GM18505 (cell line): Measurements from ENCODE around the gene WNK1.
"Not testable (repeated sequence)": the region's sequence is repeated elsewhere in the genome, so short reads cannot be mapped to it uniquely, and the experiment has no call there.

Experiments
- ATAC-seq: cut with Tn5 transposase; IDR thresholded peaks from one replicate; pipeline ENCODE4 v1.9.1; 2021; ENCODE audit not compliant: unreplicated experiment
- POLR2A ChIP-seq: IDR thresholded peaks from 4 replicates; pipeline ENCODE4 v1.6.1; 2011; ENCODE audit warnings: borderline replicate concordance; ENCODE audit not compliant: insufficient read depth, insufficient read length; ENCODE audit errors: extremely low read depth

The WNK1 gene

DNA sequence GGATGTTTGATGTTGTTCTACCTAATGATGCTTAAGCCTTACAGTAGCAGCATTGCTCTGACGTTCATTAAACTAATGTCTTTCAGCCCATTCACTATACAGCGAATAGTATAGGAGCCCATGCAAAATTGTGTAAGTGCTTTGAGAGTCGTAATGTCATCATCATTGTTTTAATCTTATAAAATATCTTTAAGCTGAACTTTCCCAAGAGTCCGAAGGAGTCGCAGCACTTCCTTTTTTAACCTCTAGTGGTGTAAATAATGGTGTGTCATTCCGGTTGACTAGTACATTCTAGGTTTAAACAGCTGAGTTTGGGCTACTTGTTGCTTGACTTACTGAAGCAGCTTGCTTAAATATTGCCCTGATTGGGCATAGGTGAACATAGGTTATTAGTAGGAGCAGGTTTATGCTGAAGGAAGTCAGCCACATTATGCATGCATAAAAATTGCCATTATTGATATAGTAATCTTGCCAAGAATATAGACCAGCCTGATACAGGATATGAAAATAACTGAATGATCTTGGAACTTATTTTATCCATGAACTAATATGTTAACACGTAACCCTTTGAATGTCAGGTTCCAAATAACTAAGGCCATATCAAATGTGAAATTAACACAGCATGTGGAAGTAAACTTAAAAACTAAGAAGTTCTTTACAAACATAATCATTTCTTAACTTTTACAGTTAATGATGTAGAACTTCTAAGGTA, 2.6 kb downstream of the WNK1 start:
- ATAC-seq, result no peak
- TF ChIP-seq POLR2A, result no peak

DNA sequence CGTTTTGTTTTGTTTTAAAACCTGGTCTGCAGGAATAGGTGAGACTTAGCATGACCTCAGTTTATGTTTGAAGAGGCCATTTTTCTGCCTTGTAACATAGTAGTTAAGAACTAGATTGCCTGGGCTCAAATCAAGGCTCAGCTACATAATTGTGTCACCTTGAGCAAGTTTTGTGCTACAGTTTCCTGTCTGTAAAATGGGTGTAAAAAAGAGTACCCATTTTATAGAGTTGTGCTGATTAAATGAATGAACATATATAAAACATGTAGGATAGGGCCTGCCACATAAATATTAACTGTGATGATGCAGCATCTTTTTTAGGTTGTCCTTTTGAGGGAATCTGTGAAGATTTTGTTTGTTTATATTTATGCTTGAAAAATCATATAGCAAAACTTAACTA, 7.2 kb downstream of the WNK1 start:
- no peak for TF ChIP-seq POLR2A
- ATAC-seq, result no peak

DNA sequence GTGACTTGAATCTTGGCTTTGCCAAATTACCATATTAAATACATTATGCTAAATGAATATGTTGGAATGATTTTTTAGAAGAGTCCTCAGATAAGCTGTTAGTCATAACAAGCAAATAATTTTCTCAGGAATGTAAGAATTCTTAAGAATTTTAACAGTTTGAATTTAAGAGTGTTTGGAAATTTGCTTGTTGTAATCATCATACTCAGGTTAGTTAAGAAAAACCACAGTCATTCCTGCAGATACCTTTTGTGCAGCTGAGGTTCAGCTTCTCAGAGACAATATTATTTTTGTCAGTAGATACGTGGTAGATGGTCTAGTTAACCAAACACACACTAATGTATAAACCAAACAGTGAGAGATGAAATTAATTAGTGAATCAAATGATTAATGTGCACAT, 8.9 kb downstream of the WNK1 start:
- ATAC-seq, result no peak
- TF ChIP-seq POLR2A, result no peak

DNA sequence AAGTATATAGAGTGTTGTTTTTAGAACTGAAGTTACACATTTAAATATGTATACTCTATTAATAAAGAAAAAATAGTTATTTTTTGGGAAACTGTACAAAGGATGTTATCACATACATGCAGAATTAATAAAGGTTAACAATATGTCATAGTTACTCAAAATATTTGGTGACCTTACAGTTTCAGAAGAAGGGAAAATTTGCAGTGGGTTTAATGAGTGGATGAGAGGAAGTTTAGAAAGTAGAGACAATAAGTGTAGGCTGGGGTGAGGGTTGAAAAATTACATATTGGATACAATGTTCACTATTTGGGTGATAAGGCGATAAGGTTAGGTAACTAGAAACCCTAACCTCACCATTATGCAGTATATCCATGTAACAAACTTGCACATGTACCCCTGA, 13.5 kb downstream of the WNK1 start:
- TF ChIP-seq POLR2A, result no peak
- no peak for ATAC-seq

DNA sequence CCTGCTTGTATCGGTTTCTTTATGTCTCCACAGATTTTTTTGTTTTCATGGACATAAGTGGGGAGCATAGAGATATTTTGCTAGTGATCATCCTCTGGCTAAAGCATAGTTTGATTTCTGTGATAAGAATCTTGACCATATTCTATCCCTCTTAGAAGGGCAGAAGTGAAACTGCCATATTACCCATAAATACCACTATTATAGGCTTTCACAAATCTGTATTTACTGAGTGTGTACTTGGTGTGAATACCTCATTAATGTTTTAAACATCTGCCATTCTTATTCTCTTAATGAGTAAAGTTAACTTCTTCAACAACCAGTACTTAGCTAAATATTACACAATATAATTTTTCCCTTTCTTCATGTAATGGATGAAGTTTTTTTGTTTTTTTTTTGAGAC, 16.1 kb downstream of the WNK1 start:
- no peak for TF ChIP-seq POLR2A
- no peak for ATAC-seq

DNA sequence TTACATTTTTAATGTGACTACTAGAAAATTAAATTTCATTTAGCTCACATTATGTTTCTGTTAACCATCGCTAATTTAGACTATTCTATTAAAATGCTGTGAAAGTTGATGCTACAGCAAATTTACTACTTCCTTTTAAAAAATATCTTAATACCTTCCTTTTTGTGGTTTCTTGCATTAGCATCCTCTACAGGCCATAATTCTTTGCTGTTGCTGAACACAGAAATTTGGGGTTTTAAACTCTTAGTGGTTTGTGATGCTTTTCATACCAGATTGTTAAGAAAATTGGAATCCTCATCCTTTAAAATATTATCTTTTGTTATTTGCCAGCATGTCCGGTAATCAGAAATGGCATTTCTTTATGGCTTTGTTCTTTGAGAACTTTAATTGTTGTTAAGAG, 18.1 kb downstream of the WNK1 start:
- no peak for TF ChIP-seq POLR2A
- no peak for ATAC-seq

DNA sequence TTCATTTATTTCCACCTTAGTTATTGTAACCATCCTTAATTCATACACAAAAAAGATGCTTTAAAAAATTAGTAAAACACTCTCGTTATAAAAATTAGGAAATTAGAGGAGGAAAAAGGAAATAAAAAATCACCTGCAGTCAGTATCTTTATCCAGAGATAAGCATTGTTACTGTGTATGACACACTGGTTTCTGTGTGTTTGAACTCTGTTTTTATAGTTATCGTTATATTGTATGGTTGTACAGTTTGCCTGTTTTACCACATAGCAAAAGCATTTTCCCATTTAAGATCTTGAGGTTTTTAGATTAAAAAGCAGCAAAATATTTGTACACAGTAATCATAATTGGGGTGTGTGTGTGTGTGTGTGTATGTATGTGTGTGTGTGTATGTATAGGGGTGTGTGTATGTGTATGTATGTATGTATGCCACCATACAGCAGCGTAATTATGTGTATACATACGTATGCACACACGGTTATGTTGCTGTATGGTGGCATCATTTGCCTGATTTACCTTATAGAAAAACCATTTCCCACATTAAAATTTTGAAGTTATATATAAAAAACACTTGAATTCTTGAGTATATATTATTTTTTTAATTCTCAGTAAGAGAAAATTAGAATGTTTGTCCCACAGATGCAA, 19.8 kb downstream of the WNK1 start:
- TF ChIP-seq POLR2A, result no peak
- no peak for ATAC-seq

DNA sequence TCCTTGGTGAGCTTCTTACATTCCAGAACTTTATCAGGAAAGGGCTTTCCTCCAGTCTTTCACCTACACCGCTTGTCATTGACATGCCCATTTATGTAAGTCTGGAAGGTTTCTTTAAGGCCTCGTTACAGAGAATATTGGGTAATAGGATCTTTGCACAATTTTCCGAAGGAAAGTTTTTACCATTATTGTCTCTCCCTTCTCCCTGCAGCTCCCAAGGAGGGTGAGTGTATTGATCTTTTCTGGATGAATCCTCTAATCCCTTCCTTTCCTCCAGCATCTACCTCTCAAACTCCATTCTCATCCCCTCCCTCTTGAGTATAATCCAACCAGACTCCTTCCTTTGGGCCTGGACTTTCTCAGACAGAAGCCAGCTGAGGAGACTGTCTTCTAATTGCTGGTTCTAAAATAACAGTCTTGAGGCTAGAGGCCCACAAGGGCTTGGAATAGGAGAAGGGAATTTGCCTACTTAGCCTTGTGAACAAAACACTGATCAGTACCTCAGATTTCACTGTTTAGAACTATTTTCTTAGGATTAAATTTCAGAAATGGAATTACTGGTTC, 21.8 kb downstream of the WNK1 start:
- no peak for TF ChIP-seq POLR2A
- ATAC-seq, result no peak

DNA sequence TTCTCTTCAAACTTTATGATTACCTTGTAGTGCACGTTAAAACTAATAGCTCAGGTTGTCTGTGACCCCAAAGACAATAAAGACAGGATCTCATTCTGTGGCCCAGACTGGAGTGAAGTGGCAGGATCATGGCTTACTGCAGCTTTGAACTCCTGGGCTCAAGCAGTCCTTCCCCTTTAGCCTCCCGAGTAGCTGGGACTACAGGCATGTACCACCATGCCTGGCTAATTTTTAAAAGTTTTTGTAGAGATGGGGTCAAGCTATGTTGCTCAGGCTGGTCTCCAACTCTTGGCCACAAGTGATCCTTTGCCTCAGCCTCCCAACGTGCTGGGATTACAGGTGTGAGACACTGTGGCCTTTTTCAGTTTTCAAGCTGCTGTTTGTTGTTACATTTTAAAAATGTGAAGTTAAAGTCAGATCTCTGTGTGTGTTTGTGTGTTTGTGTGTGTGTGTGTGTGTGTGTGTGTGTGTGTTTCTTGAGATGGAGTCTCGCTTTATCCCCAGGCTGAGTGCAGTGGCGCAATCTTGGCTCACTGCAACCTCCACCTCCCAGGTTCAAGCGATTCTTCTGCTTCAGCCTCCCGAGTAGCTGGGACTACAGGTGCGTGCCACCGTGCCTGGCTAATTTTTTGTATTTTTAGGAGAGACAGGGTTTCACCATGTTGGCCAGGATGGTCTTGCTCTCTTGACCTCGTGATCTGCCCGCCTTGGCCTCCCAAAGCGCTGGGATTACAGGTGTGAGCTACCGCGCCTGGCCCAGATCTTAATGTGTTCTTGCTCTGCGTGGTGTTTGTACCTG, 23.8 kb downstream of the WNK1 start:
- not testable (repeated sequence) for ATAC-seq

DNA sequence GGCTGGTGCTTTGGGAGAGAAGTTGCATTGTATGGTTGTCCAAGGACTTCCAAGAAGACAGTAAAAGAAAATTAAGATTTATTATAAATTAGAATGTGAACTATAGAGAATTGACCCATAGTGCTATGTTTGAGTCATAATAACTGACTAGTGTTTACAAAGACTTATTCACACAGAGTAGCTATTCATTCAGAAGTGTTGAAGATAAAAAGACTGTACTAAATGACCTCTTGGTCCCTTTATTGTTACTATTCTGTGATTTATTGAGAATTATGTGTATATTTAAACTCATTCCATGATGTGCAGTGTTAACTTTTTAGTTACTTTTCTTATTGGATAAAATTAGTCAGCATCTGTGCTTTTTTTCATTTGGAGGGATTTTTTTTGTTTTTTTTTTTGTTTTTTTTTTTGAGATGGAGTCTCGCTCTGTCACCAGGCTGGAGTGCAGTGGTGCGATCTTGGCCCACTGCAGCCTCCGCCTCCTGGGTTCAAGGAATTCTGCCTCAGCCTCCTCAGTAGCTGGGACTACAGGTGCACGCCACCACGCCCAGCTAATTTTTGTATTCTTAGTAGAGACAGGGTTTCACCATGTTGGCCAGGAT, 24.5 kb downstream of the WNK1 start:
- not testable (repeated sequence) for ATAC-seq

DNA sequence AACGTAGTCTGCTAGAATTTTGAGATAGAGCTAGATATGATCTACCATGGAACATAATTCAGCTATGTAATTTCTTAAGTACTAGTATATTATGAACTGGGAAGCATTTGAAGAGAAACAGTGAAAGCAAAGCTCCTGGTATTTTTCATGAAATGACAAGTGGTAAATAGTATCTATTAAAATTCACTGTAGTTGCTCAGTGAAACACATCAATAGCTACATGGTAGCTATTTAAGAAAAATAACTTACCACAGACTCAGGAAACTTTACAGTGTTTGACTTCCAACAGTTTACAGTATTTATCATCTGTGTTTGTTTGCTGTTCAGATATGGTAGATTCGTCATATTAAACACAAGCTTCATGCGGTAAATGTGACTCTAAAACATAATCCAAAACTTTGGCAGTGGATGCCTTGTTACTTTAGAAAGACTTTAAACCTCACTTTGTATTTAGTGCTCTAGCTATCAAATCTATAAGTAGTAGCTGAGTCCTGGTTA, 25.2 kb downstream of the WNK1 start:
- no peak for ATAC-seq
- TF ChIP-seq POLR2A, result no peak

DNA sequence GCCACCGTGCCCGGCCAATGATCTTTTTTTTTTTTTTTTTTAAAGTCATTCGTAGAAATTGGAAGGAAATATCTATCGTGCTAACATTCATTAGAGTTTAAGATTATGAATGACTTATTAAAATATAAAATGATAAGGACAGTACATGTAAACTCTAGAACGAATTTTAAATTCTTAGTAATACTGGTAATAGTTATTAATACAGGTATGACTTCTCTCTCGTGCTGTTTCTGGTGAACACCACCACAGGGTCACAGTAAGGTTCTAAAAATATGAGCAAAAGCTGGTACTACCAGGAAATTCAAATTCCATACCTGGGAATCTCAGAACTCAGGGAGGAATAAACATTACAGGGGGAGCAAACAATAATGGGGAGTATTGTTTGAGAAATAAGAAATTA, 26.2 kb downstream of the WNK1 start:
- no peak for ATAC-seq
- TF ChIP-seq POLR2A, result no peak
